ENCODE results near the gene APPL2. TPM values are rescaled to one million over a fixed set of nuclear protein-coding genes. Genes with fewer than 3 reads are reported as not detected.
A peak's percentile ranks its signal among the peaks of the same experiment; 100 is the strongest.
"Not testable (repeated sequence)": the region's sequence is repeated elsewhere in the genome, so short reads cannot be mapped to it uniquely, and the experiment has no call there.

The APPL2 gene
- total and polyA plus RNA-seq, 5 donors from 2014 or later, result 11.4 to 58.3 (median 14.6) TPM

DNA sequence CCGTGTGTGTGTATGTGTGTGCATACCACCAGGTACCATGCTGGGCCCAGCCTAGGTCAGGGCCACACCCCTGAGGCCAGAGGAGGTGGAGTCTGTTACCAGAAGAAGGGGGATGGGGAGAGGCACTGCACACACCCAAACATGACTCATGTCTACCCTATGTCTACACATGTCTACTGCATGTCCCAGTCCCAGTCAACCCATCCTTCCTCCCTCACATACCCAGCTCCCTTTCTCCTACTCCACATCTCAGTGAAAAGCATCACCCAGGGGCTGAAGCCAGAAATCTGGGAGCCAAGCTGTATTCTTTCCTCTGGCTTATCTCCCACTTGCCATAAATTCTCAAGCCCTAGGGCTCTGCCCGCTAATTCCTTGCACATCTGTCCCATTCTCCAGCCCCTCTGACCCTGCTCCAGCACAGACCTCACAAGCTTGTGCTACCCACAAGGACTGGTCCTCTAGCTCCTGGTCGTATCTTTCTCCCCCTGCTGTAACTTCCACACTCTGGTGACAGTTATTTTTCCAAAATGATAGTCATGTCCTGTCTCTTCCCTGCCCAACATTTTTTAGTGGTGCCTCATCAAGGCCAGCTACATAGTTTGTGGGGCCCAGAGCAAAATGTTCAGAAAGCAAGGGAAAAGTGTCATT is 18.0 kb upstream of the APPL2 start:
- peaks cover 7% of the 10 kb centered on the region for H3K27me3 Mint-ChIP-seq
- Histone ChIP-seq H3K27ac (ENCODE audit: insufficient read depth, low read length, poor library complexity, severe bottlenecking) (no peak overlapping the region), H3K4me3 (ENCODE audit: low read depth, low read length) (no peak overlapping the region), H3K36me3 (ENCODE audit: control insufficient read depth, insufficient read depth, low read length) (no peaks in the 10 kb centered on the region), H3K27me3 (ENCODE audit: control insufficient read depth, insufficient read depth, low read length) (no peaks in the 10 kb centered on the region), H3K9me3 (ENCODE audit: control insufficient read depth in 2 of 2, low read length in 2 of 2) (no peaks in the 10 kb centered on the region), H3K4me1 (ENCODE audit: control insufficient read depth, insufficient read depth, low read length, poor library complexity, severe bottlenecking) (no peaks in the 10 kb centered on the region)
- ATAC-seq (ENCODE audit: low read depth in 2 of 2) (no peak), DNase-seq (no peak)
- no peaks in the 10 kb centered on the region for H3K36me3 Mint-ChIP-seq
- H3K4me1 Mint-ChIP-seq, result peaks cover 0 to 5% (median 4%) of the 10 kb centered on the region in 4 donors
- peaks cover 0 to 2% (median 0%) of the 10 kb centered on the region in 7 donors for H3K9me3 Mint-ChIP-seq
- no peak overlapping the region for H3K4me3 Mint-ChIP-seq
- H3K27ac Mint-ChIP-seq, result no peak overlapping the region

DNA sequence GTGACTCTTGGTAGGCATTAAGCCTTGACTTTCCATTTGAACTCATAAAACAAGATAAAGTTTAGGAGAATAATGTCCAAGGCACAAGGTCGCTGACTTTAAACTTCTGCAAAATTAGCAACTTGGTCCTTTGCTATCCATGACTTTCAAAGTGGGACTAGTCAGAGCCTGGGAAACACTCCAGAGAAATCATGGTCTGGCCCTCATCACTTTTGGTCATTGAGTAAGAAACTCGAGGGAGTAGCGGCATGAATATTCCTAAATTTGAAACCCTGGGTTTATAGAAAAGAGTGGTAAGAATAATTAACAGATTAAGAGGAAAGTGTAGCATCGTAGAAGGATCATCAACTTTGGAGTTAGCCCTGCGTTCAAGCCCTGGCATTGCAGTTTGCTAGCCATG is 16.9 kb upstream of the APPL2 start:
- H3K4me3 Mint-ChIP-seq, result no peak overlapping the region
- H3K9me3 Mint-ChIP-seq, result peaks cover 0 to 2% (median 0%) of the 10 kb centered on the region in 7 donors
- H3K4me1 ChIP-seq (ENCODE audit: control insufficient read depth, insufficient read depth, low read length, poor library complexity, severe bottlenecking), result no peaks in the 10 kb centered on the region
- H3K27ac ChIP-seq (ENCODE audit: insufficient read depth, low read length, poor library complexity, severe bottlenecking), result no peak overlapping the region
- H3K9me3 ChIP-seq (ENCODE audit: control insufficient read depth in 2 of 2, low read length in 2 of 2), result no peaks in the 10 kb centered on the region
- peaks cover 0 to 5% (median 4%) of the 10 kb centered on the region in 4 donors for H3K4me1 Mint-ChIP-seq
- peaks cover 5% of the 10 kb centered on the region for H3K27me3 Mint-ChIP-seq
- no peaks in the 10 kb centered on the region for H3K36me3 ChIP-seq (ENCODE audit: control insufficient read depth, insufficient read depth, low read length)
- no peak for DNase-seq
- no peak for ATAC-seq (ENCODE audit: low read depth in 2 of 2)
- H3K4me3 ChIP-seq (ENCODE audit: low read depth, low read length), result no peak overlapping the region
- no peak overlapping the region for H3K27ac Mint-ChIP-seq
- no peaks in the 10 kb centered on the region for H3K27me3 ChIP-seq (ENCODE audit: control insufficient read depth, insufficient read depth, low read length)
- H3K36me3 Mint-ChIP-seq, result no peaks in the 10 kb centered on the region

DNA sequence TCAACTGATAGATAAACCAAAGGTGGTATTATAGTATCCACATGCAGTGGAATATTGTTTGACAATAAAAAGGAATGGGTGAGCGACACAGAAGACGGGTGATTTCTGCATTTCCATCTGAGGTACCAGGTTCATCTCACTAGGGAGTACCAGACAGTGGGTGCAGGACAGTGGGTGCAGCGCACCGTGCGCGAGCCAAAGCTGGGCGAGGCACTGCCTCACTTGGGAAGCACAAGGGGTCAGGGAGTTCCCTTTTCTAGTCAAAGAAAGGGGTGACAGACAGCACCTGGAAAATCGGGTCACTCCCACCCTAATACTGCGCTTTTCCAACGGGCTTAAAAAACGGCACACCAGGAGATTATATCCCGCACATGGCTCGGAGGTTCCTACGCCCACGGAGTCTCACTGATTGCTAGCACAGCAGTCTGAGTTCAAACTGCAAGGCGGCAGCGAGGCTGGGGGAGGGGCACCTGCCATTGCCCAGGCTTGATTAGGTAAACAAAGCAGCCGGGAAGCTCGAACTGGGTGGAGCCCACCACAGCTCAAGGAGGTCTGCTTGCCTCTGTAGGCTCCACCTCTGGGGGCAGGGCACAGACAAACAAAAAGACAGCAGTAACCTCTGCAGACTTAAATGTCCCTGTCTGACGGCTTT is 9.9 kb upstream of the APPL2 start:
- not testable (repeated sequence) for ATAC-seq (ENCODE audit: low read depth in 2 of 2); H3K4me1 ChIP-seq (ENCODE audit: control insufficient read depth, insufficient read depth, low read length, poor library complexity, severe bottlenecking); H3K4me1 Mint-ChIP-seq; H3K4me3 ChIP-seq (ENCODE audit: low read depth, low read length); H3K36me3 Mint-ChIP-seq; H3K9me3 ChIP-seq (ENCODE audit: control insufficient read depth in 2 of 2, low read length in 2 of 2); H3K4me3 Mint-ChIP-seq; H3K27me3 ChIP-seq (ENCODE audit: control insufficient read depth, insufficient read depth, low read length); DNase-seq; H3K27ac ChIP-seq (ENCODE audit: insufficient read depth, low read length, poor library complexity, severe bottlenecking); H3K36me3 ChIP-seq (ENCODE audit: control insufficient read depth, insufficient read depth, low read length); H3K9me3 Mint-ChIP-seq
- H3K27me3 Mint-ChIP-seq, result peaks cover 21% of the 10 kb centered on the region
- H3K27ac Mint-ChIP-seq, result peak overlapping the region in 1 of 3 donors; percentile 56

DNA sequence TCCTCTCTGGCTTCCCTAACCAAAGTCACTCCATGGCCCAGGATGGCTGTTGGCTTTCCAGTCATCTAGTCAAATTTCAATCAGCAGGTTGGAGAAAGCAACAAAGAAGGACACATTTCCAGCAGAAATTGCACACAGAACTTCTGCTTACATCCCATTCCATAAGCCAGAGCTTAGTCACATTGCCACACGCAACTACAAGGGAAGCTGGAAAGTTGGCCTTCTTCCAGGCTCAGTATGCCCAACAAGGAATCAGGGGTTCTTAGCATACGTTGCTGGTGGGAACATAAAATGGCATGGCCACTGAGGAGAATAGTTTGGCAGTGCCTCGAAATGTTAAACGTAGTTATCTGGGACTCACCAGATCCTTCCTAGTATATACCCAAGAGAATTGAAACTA is 9.3 kb upstream of the APPL2 start:
- Mint-ChIP-seq H3K9me3 (peaks cover 0 to 6% (median 0%) of the 10 kb centered on the region in 7 donors), H3K4me3 (no peak overlapping the region), H3K27me3 (peaks cover 21% of the 10 kb centered on the region), H3K4me1 (no peaks in the 10 kb centered on the region), H3K36me3 (no peaks in the 10 kb centered on the region), H3K27ac (no peak overlapping the region)
- H3K27ac ChIP-seq (ENCODE audit: insufficient read depth, low read length, poor library complexity, severe bottlenecking), result no peak overlapping the region
- no peak overlapping the region for H3K4me3 ChIP-seq (ENCODE audit: low read depth, low read length)
- H3K4me1 ChIP-seq (ENCODE audit: control insufficient read depth, insufficient read depth, low read length, poor library complexity, severe bottlenecking), result no peaks in the 10 kb centered on the region
- H3K27me3 ChIP-seq (ENCODE audit: control insufficient read depth, insufficient read depth, low read length), result peaks cover 4% of the 10 kb centered on the region
- DNase-seq (no peak), ATAC-seq (ENCODE audit: low read depth in 2 of 2) (no peak)
- H3K36me3 ChIP-seq (ENCODE audit: control insufficient read depth, insufficient read depth, low read length), result no peaks in the 10 kb centered on the region
- no peaks in the 10 kb centered on the region for H3K9me3 ChIP-seq (ENCODE audit: control insufficient read depth in 2 of 2, low read length in 2 of 2)

DNA sequence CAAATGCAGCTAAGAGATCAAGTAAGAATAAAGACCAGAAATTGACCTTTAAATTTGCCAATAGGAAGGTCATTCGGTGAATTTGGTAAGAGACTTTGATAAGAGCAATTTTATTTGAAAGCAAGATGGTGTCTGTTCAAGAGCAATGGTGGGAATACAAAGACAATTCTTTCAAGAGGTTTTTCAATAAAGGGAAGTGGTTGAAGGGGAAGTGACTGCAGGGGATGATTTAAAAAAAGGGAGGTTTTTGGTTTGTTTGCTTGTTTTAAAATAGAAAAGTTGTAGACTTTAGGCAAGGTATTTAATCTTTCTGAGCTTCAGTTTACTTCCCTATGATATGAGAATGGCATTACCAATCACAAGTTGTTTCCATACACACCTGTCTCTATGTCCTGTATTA is 4.3 kb upstream of the APPL2 start:
- Histone ChIP-seq H3K9me3 (ENCODE audit: control insufficient read depth in 2 of 2, low read length in 2 of 2) (no peaks in the 10 kb centered on the region), H3K27ac (ENCODE audit: insufficient read depth, low read length, poor library complexity, severe bottlenecking) (no peak overlapping the region), H3K4me3 (ENCODE audit: low read depth, low read length) (no peak overlapping the region), H3K36me3 (ENCODE audit: control insufficient read depth, insufficient read depth, low read length) (no peaks in the 10 kb centered on the region), H3K4me1 (ENCODE audit: control insufficient read depth, insufficient read depth, low read length, poor library complexity, severe bottlenecking) (peaks cover 8% of the 10 kb centered on the region), H3K27me3 (ENCODE audit: control insufficient read depth, insufficient read depth, low read length) (peaks cover 4% of the 10 kb centered on the region)
- DNase-seq (no peak), ATAC-seq (ENCODE audit: low read depth in 2 of 2) (no peak)
- Mint-ChIP-seq H3K4me3 (no peak overlapping the region), H3K4me1 (peaks cover 6 to 10% (median 7%) of the 10 kb centered on the region in 4 donors), H3K9me3 (peaks cover 0 to 5% (median 0%) of the 10 kb centered on the region in 7 donors), H3K27ac (no peak overlapping the region), H3K36me3 (no peaks in the 10 kb centered on the region), H3K27me3 (peaks cover 14% of the 10 kb centered on the region)

DNA sequence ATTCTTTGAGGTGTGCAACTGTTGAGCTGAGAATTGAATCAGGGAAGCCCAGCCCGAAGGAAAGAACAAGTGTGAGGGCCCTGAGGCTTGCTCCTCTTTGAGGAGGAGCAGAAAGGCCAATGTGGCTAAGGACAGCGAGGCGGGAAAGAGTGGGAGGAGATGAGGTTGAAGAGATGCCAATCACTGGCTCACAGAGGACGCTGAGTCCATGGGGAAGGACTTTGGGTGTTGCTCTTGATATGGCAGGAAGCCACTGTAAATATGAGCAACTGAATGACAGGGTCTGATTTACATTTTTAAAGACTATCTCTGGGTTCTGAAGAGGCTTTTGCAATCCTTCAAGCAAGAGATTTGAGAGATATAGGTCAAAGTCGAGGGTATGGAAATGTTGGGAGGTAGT is 3.3 kb upstream of the APPL2 start:
- H3K27me3 ChIP-seq (ENCODE audit: control insufficient read depth, insufficient read depth, low read length), result peaks cover 4% of the 10 kb centered on the region
- no peak overlapping the region for H3K27ac ChIP-seq (ENCODE audit: insufficient read depth, low read length, poor library complexity, severe bottlenecking)
- Mint-ChIP-seq H3K36me3 (no peaks in the 10 kb centered on the region), H3K27me3 (peaks cover 7% of the 10 kb centered on the region), H3K27ac (no peak overlapping the region), H3K4me1 (peaks cover 14 to 19% (median 17%) of the 10 kb centered on the region in 4 donors), H3K4me3 (no peak overlapping the region), H3K9me3 (peaks cover 0 to 5% (median 0%) of the 10 kb centered on the region in 7 donors)
- H3K4me3 ChIP-seq (ENCODE audit: low read depth, low read length), result no peak overlapping the region
- peaks cover 18% of the 10 kb centered on the region for H3K4me1 ChIP-seq (ENCODE audit: control insufficient read depth, insufficient read depth, low read length, poor library complexity, severe bottlenecking)
- DNase-seq, result no peak
- ATAC-seq (ENCODE audit: low read depth in 2 of 2), result no peak
- no peaks in the 10 kb centered on the region for H3K9me3 ChIP-seq (ENCODE audit: control insufficient read depth in 2 of 2, low read length in 2 of 2)
- H3K36me3 ChIP-seq (ENCODE audit: control insufficient read depth, insufficient read depth, low read length), result no peaks in the 10 kb centered on the region

DNA sequence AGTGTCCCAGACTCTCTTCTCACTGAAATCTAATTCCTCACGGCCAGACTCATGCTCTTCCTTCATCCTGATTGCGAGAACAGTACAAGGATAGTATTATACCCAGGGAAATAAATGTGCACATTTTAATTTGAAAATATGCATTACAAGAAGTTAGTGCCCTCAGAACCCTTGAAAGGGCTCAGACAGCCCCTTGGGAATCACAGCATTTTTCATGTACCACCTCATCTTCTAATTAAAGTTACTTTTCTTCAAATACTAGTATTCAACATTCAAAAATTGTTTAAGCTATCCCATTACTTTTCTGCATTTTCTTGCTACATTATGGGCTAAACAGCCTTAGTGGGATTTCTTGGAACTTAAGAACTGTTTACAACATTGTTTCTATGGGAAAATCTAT is 1.7 kb upstream of the APPL2 start:
- no peaks in the 10 kb centered on the region for H3K9me3 ChIP-seq (ENCODE audit: control insufficient read depth in 2 of 2, low read length in 2 of 2)
- H3K36me3 ChIP-seq (ENCODE audit: control insufficient read depth, insufficient read depth, low read length), result no peaks in the 10 kb centered on the region
- H3K36me3 Mint-ChIP-seq, result no peaks in the 10 kb centered on the region
- H3K9me3 Mint-ChIP-seq, result no peaks in the 10 kb centered on the region
- H3K27ac Mint-ChIP-seq, result no peak overlapping the region
- ATAC-seq (ENCODE audit: low read depth in 2 of 2), result no peak
- H3K4me1 ChIP-seq (ENCODE audit: control insufficient read depth, insufficient read depth, low read length, poor library complexity, severe bottlenecking), result peaks cover 34% of the 10 kb centered on the region
- no peak overlapping the region for H3K4me3 Mint-ChIP-seq
- H3K27me3 Mint-ChIP-seq, result peaks cover 4% of the 10 kb centered on the region
- DNase-seq, result no peak
- peaks cover 24 to 35% (median 31%) of the 10 kb centered on the region in 4 donors for H3K4me1 Mint-ChIP-seq
- peaks cover 4% of the 10 kb centered on the region for H3K27me3 ChIP-seq (ENCODE audit: control insufficient read depth, insufficient read depth, low read length)
- H3K4me3 ChIP-seq (ENCODE audit: low read depth, low read length), result no peak overlapping the region
- H3K27ac ChIP-seq (ENCODE audit: insufficient read depth, low read length, poor library complexity, severe bottlenecking), result no peak overlapping the region

DNA sequence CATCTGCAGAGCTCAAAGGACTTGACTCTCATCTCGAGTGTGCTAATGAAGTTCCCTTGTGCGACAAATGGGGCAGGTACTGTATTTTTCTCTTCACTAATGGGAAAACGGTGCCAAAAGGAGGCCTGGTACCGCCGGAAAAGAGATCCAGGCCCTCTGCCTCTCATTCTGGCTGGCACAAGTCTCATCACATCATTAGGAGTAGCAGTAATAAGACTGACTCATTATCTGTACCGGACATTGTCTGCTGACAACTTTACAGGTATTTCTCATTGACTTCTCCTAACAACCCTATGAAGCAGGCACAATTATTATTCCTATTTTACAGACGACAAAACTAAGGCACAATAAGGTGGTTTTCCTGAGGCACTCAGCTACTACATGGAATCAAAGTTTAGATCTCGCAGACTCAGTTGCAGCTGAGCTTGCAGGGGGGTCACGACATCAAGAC is 668 bp downstream of the APPL2 start:
- Mint-ChIP-seq H3K4me3 (peak overlapping the region; percentile 94 to 97 (median 96)), H3K36me3 (peaks cover 10% of the 10 kb centered on the region), H3K9me3 (no peaks in the 10 kb centered on the region), H3K4me1 (peaks cover 28 to 53% (median 46%) of the 10 kb centered on the region in 4 donors), H3K27me3 (no peaks in the 10 kb centered on the region), H3K27ac (peak overlapping the region; percentile 91 to 96 (median 92))
- Histone ChIP-seq H3K9me3 (ENCODE audit: control insufficient read depth in 2 of 2, low read length in 2 of 2) (no peaks in the 10 kb centered on the region), H3K27ac (ENCODE audit: insufficient read depth, low read length, poor library complexity, severe bottlenecking) (peak overlapping the region; percentile 77), H3K4me1 (ENCODE audit: control insufficient read depth, insufficient read depth, low read length, poor library complexity, severe bottlenecking) (peaks cover 34% of the 10 kb centered on the region), H3K36me3 (ENCODE audit: control insufficient read depth, insufficient read depth, low read length) (peaks cover 7% of the 10 kb centered on the region), H3K4me3 (ENCODE audit: low read depth, low read length) (peak overlapping the region; percentile 92), H3K27me3 (ENCODE audit: control insufficient read depth, insufficient read depth, low read length) (no peaks in the 10 kb centered on the region)
- ATAC-seq (ENCODE audit: low read depth in 2 of 2) (no peak), DNase-seq (peak in 2 of 3 donors; percentile 14 to 32)

All from CD4-positive, CD25-positive, alpha-beta regulatory T cell (primary cell).